Measurements from ENCODE around the gene RNF157.
A peak's percentile ranks its signal among the peaks of the same experiment; 100 is the strongest.

Gene RNF157

DNA sequence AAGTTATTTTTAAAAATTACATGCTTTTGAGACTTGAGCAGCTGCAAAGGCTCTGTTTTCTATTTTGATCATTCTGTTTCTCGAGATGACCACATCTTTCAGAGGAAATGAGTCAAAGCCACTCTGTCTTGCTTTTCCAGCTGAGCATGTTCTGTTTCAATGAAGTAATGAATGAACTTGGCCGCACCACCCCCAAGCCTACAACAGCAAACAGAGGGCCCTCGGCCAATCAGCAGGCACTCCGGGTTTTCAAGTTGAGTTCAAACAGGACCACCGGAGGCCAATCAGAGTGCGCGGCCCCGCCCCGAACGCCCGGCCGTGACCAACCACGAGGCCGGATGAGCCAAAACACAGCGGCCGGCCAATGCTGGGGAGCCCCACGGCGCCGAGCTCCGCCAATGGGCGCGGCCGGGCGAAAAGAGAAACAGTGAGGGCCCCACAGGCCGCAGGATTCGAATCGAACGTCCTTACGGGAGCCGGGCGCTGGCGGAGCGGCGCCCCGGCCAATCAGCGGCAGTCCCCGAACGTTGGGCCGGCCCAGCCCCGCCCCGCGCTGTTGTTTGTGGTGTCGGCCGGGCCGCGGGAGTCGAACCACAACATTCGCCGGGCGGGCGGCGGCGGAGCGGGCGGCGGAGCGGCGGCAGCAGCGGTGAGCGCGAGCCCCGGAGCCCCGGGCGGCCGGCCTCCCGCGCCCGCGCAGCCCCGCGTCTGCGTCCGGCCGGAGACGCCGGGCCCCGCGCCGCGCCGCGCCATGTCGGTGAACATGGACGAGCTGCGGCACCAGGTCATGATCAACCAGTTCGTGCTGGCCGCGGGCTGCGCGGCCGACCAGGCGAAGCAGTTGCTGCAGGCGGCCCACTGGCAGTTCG, 24.7 kb upstream of the RNF157 start, which contains the start of gene UBALD2:
TSS of gene UBALD2 (plus strand) at position 594 of the 869 bp plus-strand sequence. CDS start at position 752, 158 bp downstream.
- no peaks in the 10 kb centered on the region for H3K27me3 ChIP-seq (ENCODE audit: insufficient read depth, poor library complexity, severe bottlenecking)
- peak within 1 kb of the TSS; percentile 84 for H3K4me3 ChIP-seq (replicated peaks; ENCODE audit: insufficient read depth, low read length)
- TF ChIP-seq, protein P1, sequence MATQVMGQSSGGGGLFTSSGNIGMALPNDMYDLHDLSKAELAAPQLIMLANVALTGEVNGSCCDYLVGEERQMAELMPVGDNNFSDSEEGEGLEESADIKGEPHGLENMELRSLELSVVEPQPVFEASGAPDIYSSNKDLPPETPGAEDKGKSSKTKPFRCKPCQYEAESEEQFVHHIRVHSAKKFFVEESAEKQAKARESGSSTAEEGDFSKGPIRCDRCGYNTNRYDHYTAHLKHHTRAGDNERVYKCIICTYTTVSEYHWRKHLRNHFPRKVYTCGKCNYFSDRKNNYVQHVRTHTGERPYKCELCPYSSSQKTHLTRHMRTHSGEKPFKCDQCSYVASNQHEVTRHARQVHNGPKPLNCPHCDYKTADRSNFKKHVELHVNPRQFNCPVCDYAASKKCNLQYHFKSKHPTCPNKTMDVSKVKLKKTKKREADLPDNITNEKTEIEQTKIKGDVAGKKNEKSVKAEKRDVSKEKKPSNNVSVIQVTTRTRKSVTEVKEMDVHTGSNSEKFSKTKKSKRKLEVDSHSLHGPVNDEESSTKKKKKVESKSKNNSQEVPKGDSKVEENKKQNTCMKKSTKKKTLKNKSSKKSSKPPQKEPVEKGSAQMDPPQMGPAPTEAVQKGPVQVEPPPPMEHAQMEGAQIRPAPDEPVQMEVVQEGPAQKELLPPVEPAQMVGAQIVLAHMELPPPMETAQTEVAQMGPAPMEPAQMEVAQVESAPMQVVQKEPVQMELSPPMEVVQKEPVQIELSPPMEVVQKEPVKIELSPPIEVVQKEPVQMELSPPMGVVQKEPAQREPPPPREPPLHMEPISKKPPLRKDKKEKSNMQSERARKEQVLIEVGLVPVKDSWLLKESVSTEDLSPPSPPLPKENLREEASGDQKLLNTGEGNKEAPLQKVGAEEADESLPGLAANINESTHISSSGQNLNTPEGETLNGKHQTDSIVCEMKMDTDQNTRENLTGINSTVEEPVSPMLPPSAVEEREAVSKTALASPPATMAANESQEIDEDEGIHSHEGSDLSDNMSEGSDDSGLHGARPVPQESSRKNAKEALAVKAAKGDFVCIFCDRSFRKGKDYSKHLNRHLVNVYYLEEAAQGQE (IDR thresholded peaks at IDR 0.05; ENCODE audit: insufficient replicate concordance, low read depth): no peak
- 0 out of 2 replicates have a peak, but pooled peaks have one; percentile 9 for TF ChIP-seq GABPA (IDR thresholded peaks at IDR 0.05; ENCODE audit: low read depth)
- peak; percentile 46 for TF ChIP-seq POLR2AphosphoS5 (IDR thresholded peaks at IDR 0.05; ENCODE audit: low read depth)
- DNase-seq (ENCODE audit: low read depth in 1 of 2, low spot score in 1 of 2): peak; percentile 99 to 100
- H3K27ac ChIP-seq (replicated peaks): peak within 1 kb of the TSS; percentile 75

DNA sequence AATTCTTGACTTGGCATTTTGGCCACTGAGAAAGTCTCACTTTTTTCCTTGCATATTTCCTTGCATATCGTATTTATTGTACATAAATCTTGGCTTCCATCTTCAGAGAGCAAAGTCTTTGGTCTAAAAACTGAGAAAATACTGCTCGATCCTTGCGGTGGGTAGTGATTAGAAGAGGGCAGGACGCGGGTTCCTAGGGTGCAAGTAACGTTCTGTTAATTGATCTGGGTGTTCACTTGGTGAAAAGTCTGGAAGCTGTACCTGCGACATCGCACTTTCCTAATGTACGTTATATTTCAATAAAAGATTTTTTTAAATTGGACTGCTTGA, 24.1 kb upstream of the RNF157 start:
- H3K27me3 ChIP-seq (ENCODE audit: insufficient read depth, poor library complexity, severe bottlenecking): no peaks in the 10 kb centered on the region
- H3K4me3 ChIP-seq (replicated peaks; ENCODE audit: insufficient read depth, low read length): no peak overlapping the region
- H3K27ac ChIP-seq (replicated peaks): peak overlapping the region; percentile 69
- TF ChIP-seq GABPA (IDR thresholded peaks at IDR 0.05; ENCODE audit: low read depth) (no peak), POLR2AphosphoS5 (IDR thresholded peaks at IDR 0.05; ENCODE audit: low read depth) (no peak), SPI1 (IDR thresholded peaks at IDR 0.05; ENCODE audit: borderline replicate concordance, low read depth) (no peak)
- TF ChIP-seq, protein P1 (IDR thresholded peaks at IDR 0.05; ENCODE audit: insufficient replicate concordance, low read depth): no peak
- TF ChIP-seq, protein P2, sequence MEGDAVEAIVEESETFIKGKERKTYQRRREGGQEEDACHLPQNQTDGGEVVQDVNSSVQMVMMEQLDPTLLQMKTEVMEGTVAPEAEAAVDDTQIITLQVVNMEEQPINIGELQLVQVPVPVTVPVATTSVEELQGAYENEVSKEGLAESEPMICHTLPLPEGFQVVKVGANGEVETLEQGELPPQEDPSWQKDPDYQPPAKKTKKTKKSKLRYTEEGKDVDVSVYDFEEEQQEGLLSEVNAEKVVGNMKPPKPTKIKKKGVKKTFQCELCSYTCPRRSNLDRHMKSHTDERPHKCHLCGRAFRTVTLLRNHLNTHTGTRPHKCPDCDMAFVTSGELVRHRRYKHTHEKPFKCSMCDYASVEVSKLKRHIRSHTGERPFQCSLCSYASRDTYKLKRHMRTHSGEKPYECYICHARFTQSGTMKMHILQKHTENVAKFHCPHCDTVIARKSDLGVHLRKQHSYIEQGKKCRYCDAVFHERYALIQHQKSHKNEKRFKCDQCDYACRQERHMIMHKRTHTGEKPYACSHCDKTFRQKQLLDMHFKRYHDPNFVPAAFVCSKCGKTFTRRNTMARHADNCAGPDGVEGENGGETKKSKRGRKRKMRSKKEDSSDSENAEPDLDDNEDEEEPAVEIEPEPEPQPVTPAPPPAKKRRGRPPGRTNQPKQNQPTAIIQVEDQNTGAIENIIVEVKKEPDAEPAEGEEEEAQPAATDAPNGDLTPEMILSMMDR (IDR thresholded peaks at IDR 0.05; ENCODE audit: insufficient read depth, low read length): no peak
- no peak for DNase-seq (ENCODE audit: low read depth in 1 of 2, low spot score in 1 of 2)

DNA sequence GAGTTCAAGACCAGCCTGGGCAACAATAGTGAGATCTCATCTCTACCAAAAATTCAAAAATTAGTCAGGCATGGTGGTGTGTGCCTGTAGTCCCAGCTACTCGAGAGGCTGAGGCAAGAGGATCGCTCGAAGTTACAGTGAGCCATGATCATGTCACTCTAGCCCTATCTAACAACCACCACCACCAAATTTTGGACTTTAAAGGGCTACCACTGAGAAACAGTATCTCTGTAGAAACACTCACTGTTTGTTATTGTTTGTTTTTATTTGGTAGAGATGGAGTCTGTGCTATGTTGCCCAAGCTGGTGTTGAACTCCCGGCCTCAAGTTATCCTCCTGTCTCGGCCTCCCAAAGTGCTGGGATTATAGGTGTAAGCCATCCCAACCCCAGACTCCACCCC, 23.6 kb upstream of the RNF157 start:
- no peak for DNase-seq (ENCODE audit: low read depth in 1 of 2, low spot score in 1 of 2)
- H3K4me3 ChIP-seq (replicated peaks; ENCODE audit: insufficient read depth, low read length): no peak overlapping the region
- H3K27ac ChIP-seq (replicated peaks): peak overlapping the region; percentile 69

More for the DNA sequence above, 23.6 kb upstream of the RNF157 start:
- TF ChIP-seq GABPA (IDR thresholded peaks at IDR 0.05; ENCODE audit: low read depth) (no peak), POLR2AphosphoS5 (IDR thresholded peaks at IDR 0.05; ENCODE audit: low read depth) (no peak), SPI1 (IDR thresholded peaks at IDR 0.05; ENCODE audit: borderline replicate concordance, low read depth) (no peak)
- TF ChIP-seq, protein P2 (IDR thresholded peaks at IDR 0.05; ENCODE audit: insufficient read depth, low read length): no peak
- no peaks in the 10 kb centered on the region for H3K27me3 ChIP-seq (ENCODE audit: insufficient read depth, poor library complexity, severe bottlenecking)

All from HL-60 (cell line).